Stimulated activated CD8-positive, alpha-beta memory T cell treated with anti-CD3 and anti-CD28 coated beads, Interleukin-15, amount 100 ng/mL, for 24 hours (primary cell): ENCODE results near the gene ARMC9.
"Not testable (repeated sequence)": the region's sequence is repeated elsewhere in the genome, so short reads cannot be mapped to it uniquely, and the experiment has no call there.

Experiments used
- DNase-seq: peaks from one replicate; pipeline ENCODE4 v3.0.0-alpha.2; 2020; ENCODE audit warnings: low read depth

ARMC9 gene

DNA sequence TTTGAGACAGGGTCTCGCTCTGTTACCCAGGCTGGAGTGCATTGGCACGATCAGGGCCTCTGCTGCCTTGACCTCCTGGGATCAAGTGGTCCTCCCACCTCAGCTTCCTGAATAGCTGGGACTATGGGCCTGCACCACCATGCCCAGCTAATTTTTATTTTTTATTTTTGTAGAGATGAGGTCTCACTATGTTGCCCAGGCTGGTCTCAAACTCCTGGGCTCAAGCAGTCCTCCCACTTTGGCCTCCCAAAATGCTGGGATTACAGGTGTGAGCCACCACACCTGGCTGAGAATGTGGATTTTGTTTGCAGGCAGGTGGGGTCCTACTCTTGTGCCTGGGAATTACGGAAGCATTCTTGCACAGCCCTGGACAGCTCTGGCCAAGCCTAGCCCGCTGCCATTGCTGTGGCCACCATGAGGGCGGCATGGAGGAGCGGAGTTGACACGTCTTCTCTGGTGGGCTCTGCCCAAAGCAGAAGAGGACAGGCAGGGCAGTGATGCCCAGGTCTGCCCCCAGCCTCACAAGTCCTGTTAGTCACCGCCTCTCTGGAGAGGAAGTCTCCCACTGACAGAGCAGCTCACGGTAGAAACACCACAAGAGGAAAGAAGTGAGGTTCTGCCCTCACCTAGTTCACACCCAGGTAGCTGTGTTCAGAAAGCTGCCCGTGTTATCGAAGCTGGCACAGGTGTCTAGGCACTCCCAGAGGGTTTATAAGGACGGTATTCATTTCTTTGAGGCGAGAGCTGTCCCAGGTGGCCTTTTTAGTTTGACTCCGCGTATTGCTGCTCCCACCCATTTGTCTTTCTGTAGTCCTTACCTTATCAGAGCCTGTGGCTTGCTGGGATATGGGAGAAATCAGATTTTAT lies 46.2 kb downstream of the ARMC9 start:
- no peak for DNase-seq

GRCh38 chr2:231245249-231246094 lies 47.0 kb downstream of the ARMC9 start:
- no peak for DNase-seq

GRCh38 chr2:231246171-231246842 lies 47.9 kb downstream of the ARMC9 start:
- DNase-seq = no peak

DNA sequence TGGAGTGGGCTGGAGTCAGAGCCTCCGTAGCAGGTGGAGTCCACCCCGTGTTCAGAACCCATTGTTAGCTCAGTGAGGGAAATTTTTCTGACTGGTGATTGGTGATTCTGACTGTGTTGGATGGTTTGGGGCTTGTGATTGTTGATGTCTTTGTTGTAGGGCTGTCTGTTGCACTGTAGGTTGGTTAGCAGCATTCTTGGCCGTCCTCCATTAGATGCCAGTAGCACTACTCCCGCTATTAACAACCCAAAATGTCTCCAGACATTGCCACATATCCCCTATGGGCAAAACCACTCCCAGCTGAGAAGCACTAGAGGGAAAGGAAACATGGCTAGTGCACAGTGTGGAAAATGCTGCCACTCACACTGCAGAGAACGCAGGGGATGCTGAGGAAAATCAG lies 51.7 kb downstream of the ARMC9 start:
- no peak for DNase-seq

DNA sequence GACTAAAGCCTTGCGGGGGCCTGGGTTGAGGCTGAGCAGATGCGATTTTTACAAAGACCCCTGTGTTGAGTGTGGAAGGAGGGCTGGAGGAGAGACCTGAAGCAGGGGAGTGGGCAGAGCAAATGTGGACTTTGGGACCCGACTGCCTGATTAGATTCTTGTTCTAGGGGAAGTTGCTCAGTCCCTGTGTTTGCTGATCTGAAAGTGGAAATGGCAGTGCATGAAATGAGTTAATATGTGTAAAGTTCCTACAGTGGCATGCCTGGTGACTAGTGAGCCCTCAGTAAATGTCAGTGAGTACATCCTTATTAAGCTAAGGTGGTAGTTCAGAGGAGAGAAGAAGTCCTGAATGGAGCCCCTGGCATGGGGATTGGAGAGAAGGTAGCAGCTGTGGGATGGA lies 52.3 kb downstream of the ARMC9 start:
- DNase-seq = no peak

- DNase-seq = not testable (repeated sequence)
Observed at GRCh38 chr2:231253292-231253691, 54.9 kb downstream of the ARMC9 start.

GRCh38 chr2:231256494-231256893 lies 58.1 kb downstream of the ARMC9 start:
- DNase-seq = no peak

DNA sequence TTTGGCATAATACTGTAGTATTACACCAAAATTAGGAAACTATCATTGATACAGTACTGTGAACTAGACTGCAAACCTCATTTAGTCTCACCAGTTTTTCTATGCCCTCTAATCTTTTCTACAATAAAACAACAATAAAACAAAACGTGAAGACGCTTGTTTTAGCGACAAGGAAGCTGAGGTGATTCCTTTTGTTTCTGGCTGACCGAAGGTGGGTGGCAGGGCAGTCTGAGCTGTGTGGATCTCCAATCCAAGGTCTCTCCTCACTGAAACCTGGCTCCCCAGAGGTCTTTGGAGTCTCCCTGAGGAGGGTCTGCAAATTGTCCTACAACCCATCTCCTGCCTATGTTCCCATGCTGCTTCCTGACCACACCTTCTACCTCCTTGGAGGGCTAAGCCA lies 59.3 kb downstream of the ARMC9 start:
- DNase-seq = no peak

DNA sequence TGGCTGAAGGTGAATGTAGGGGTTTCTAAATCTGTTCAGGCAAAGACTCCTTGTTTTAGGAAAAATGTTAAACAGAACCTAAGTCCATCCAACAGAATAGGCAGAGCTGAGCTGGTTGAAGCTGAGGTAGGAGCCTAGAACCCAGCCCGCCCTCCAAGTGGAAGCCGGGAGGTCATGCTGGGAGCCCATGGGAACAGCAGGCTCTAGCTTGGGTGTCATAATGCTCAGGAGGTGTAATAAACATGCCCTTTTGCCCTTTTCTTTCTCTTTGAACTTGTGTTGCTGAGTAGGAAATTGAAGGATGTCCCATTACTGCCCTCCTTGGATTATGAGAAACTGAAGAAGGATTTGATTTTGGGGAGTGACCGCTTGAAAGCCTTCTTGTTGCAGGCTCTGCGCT lies 60.3 kb downstream of the ARMC9 start:
- no peak for DNase-seq

DNA sequence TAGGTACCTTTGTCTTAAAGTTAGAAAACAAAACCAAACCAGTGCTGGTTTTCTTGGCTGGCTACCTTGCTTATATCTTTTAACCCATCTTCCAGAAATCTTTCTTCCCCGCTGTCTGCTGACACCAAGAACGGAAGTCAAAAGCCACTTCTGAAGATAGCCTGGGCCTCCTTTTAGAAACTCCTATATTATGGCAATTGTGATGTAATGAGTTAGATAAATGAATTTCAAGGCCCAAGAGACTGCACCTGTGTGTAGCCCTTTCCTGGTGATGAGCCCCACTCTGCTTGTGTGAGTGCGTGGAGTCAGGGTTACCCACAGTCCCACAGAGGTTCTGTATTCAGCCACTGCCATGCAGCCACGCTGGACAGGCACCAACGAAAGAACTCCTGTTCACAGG lies 60.7 kb downstream of the ARMC9 start:
- no peak for DNase-seq

GRCh38 chr2:231260442-231261208 lies 62.2 kb downstream of the ARMC9 start:
- no peak for DNase-seq

DNA sequence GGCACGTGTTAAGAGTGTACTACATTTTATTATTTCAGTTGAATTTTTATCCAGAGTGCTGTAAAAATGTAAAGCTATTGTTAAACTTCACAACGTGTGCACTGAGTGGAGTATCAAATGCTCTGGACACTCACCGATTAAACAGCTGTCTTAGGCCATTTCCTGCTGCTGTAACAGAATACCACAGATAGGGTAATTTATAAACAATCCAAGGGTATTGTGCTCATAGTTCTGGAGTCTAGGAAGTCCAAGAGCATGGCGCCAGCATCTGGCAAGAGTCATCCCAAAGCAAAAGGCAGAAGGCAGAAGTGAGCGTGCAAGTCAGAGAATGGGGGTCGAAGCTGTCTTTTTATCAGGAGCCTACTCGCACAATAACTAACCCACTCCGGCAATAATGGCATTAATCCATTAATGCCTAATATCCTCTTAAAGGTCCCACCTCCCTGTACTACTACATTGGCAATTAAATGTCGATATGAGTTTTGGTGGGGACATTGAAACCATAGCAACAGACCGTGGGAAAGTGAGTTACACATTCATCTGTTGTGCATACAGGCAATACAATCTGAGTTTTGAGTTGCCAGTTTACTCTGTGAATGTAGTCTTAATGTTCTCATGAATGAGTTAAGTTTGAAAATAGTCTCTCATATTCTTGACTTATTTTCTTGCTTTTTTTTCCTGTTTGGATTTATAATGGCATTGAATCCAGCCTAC lies 64.8 kb downstream of the ARMC9 start:
- DNase-seq = no peak

GRCh38 chr2:231270221-231271114 lies 72.0 kb downstream of the ARMC9 start:
- DNase-seq = no peak

GRCh38 chr2:231272991-231273390 lies 74.6 kb downstream of the ARMC9 start:
- no peak for DNase-seq

DNA sequence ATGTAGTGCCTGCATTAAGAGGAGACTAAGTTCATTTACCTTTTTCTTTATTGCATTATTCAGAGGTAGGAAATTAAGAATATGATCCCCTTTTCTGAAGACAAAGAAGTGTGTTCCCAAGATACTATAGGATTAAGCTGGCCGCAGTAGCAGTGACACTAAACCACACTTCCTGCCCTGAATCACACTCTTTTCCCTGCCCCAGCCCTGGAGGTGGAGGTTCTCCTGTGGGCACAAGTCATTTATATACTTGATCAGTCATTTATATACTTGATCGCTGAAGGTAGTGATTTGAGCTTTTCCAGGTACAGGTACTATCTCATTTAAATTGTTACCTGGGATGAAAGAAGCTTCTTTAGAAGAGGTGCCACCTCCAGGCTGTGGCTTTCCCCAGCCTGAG lies 78.6 kb downstream of the ARMC9 start:
- DNase-seq = no peak

GRCh38 chr2:231277962-231278361 lies 79.5 kb downstream of the ARMC9 start:
- no peak for DNase-seq

DNA sequence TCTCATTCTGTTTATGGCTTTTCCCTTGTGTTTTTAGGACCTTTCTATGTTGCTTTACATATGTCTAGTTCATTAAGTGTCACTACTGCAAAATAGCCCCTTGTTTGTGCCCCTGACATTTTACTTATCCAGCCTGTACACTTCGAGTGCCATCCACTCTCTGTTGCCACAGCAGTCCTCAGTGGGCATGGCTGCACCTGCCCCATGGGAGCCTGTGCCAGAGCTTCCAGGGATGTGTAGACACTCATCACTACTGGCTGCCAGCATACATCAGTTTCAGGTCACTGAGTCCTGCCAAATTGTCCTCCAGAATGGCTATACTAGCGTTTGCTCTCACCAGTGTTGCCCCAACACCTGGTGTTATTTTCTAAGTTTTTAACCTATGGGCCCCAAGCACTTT lies 80.4 kb downstream of the ARMC9 start:
- no peak for DNase-seq

DNA sequence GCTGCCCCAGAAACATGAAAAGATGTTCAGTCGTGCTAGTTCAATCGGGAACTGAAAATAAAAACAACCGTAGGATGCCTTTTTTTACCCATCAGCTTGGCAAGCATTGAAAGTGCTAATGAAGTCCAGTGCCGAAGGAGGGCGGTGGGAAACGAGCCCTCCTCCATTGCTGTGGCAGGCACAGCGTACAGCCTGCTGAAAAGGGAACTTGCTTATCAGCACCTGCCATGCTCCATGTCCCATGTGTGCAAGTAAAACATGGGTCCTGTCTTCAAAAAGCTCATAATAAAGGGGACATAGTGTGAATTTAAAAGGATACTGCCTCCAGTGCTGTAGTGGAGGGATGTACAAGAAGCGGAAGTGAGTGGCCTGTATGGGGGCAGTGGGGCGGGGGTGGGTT lies 82.4 kb downstream of the ARMC9 start:
- DNase-seq = no peak

DNA sequence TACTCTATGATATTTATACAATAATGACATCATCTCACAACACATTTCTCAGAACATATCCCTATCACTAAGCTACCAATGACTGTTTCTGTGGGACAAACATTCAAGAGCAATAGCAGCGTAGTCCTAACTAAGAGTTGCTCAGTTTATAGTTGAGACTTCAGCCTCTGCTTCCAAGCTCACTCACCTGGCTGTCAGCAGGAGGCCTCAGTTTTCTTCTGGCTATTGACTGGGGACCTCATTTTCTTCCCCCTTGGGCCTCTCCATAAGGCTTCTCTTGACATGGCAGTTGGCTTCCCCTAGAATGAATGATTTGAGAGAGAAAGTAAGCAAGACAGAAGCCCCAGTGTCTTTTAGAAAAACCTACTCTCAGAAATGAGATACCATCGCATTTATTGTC lies 85.9 kb downstream of the ARMC9 start:
- no peak for DNase-seq

- DNase-seq = no peak
Observed at GRCh38 chr2:231286964-231287363, 88.5 kb downstream of the ARMC9 start.
